ENCODE results near the gene AKAP13.

DNA sequence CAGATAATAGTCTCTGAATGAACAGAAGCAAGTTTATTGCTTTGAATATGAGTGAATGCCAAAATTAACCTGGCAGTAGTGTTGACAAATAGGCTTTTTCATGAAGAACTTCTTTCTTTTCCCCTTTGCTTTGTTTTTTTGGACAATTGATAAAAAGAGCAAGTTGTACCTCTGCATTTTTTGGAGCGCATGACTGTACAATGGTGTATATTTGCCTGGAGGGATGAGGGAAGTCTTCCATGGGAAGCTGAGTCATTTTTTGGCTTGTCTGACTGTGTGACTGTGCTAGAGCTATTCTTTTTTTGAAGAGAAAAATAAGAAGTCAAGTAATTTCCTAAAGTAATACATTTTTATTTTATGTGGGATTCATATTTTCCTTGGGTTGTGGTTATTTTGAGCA, 227.4 kb downstream of the AKAP13 start:
- TF ChIP-seq CTCF (IDR thresholded peaks at IDR 0.05), result no peak
- TF ChIP-seq POLR2A (IDR thresholded peaks at IDR 0.05), result no peak

Measured in uterus (tissue), 2 donors.